Activated T-cell treated with anti-CD3 and anti-CD28 coated beads, Interleukin-2, amount 50 U/mL, for 72 hours (primary cell): Measurements from ENCODE around the gene NSG2. TPM values are rescaled to one million over a fixed set of nuclear protein-coding genes. Genes with fewer than 3 reads are reported as not detected.

Experiments
- ATAC-seq, 2 donors: fragments of 150-1000 bp; cut with Tn5 transposase; replicated peaks in 1 of 2; 2 replicates each; pipeline ENCODE4 v1.10.0; 2021; ENCODE audit warnings: moderate library complexity in 2 of 2, mild to moderate bottlenecking in 1 of 2
- DNase-seq, 2 donors: peaks; one replicate each; pipeline ENCODE4 v3.0.0; 2021 to 2022; ENCODE audit warnings: mixed read lengths in 1 of 2
- H3K27ac Mint-ChIP-seq: one replicate; pipeline ENCODE4 v1.8.0; 2022; ENCODE audit warnings: mild to moderate bottlenecking, moderate library complexity, mixed read lengths
- H3K27me3 Mint-ChIP-seq: one replicate; pipeline ENCODE4 v1.8.0; 2022; ENCODE audit warnings: low read depth, mixed read lengths
- H3K36me3 Mint-ChIP-seq, 2 donors: one replicate each; pipeline ENCODE4 v1.8.0; 2022; ENCODE audit warnings: mixed read lengths in 2 of 2, mild to moderate bottlenecking in 1 of 2; ENCODE audit not compliant: insufficient read depth in 2 of 2
- H3K4me1 Mint-ChIP-seq: one replicate; pipeline ENCODE4 v1.8.0; 2022; ENCODE audit warnings: low read depth, mixed read lengths
- H3K4me3 Mint-ChIP-seq, 2 donors: one replicate each; pipeline ENCODE4 v1.8.0; 2022; ENCODE audit warnings: mild to moderate bottlenecking in 2 of 2, mixed read lengths in 2 of 2, moderate library complexity in 2 of 2
- H3K9me3 Mint-ChIP-seq, 2 donors: one replicate each; pipeline ENCODE4 v1.8.0; 2022; ENCODE audit warnings: mixed read lengths in 2 of 2
- total RNA-seq, 2 donors: library from RNA; stranded (reverse); gene quantifications; one replicate each; pipeline ENCODE4 v1.2.3, GENCODE V29; 2022

The NSG2 gene
- total RNA-seq, 2 donors from 2014 or later = not detected

GRCh38 chr5:174044466-174045254 is 846 bp upstream of the NSG2 start:
- H3K27ac Mint-ChIP-seq = no peak overlapping the region
- H3K27me3 Mint-ChIP-seq = peaks cover 21% of the 10 kb centered on the region
- H3K9me3 Mint-ChIP-seq = no peaks in the 10 kb centered on the region
- no peaks in the 10 kb centered on the region for H3K36me3 Mint-ChIP-seq
- H3K4me3 Mint-ChIP-seq = no peak overlapping the region
- H3K4me1 Mint-ChIP-seq = no peaks in the 10 kb centered on the region
- DNase-seq = no peak
- ATAC-seq = no peak

GRCh38 chr5:174046558-174046957 is 1.1 kb downstream of the NSG2 start:
- DNase-seq = no peak
- peaks cover 21% of the 10 kb centered on the region for H3K27me3 Mint-ChIP-seq
- no peak for ATAC-seq
- H3K4me1 Mint-ChIP-seq = no peaks in the 10 kb centered on the region
- H3K27ac Mint-ChIP-seq = no peak overlapping the region
- H3K4me3 Mint-ChIP-seq = no peak overlapping the region
- H3K36me3 Mint-ChIP-seq = no peaks in the 10 kb centered on the region
- no peaks in the 10 kb centered on the region for H3K9me3 Mint-ChIP-seq

- ATAC-seq = no peak
- H3K36me3 Mint-ChIP-seq = no peaks in the 10 kb centered on the region
- no peaks in the 10 kb centered on the region for H3K9me3 Mint-ChIP-seq
- no peak overlapping the region for H3K4me3 Mint-ChIP-seq
- no peak for DNase-seq
- H3K27me3 Mint-ChIP-seq = peaks cover 21% of the 10 kb centered on the region
- H3K4me1 Mint-ChIP-seq = no peaks in the 10 kb centered on the region
- no peak overlapping the region for H3K27ac Mint-ChIP-seq
Measured at GRCh38 chr5:174047472-174048099, 2.1 kb downstream of the NSG2 start.

GRCh38 chr5:174052636-174053035 is 7.1 kb downstream of the NSG2 start:
- Mint-ChIP-seq H3K9me3 (no peaks in the 10 kb centered on the region), H3K27ac (no peak overlapping the region), H3K4me1 (no peaks in the 10 kb centered on the region), H3K36me3 (no peaks in the 10 kb centered on the region), H3K27me3 (peaks cover 10% of the 10 kb centered on the region), H3K4me3 (no peak overlapping the region)
- DNase-seq (no peak), ATAC-seq (no peak)

GRCh38 chr5:174053905-174054304 is 8.4 kb downstream of the NSG2 start:
- ATAC-seq (no peak), DNase-seq (no peak)
- H3K9me3 Mint-ChIP-seq = no peaks in the 10 kb centered on the region
- no peak overlapping the region for H3K4me3 Mint-ChIP-seq
- H3K27ac Mint-ChIP-seq = no peak overlapping the region
- H3K36me3 Mint-ChIP-seq = no peaks in the 10 kb centered on the region
- peaks cover 7% of the 10 kb centered on the region for H3K27me3 Mint-ChIP-seq
- H3K4me1 Mint-ChIP-seq = no peaks in the 10 kb centered on the region

GRCh38 chr5:174056064-174056847 is 10.8 kb downstream of the NSG2 start:
- peaks cover 7% of the 10 kb centered on the region for H3K27me3 Mint-ChIP-seq
- H3K36me3 Mint-ChIP-seq = no peaks in the 10 kb centered on the region
- DNase-seq (no peak), ATAC-seq (no peak)
- H3K4me3 Mint-ChIP-seq = no peak overlapping the region
- no peak overlapping the region for H3K27ac Mint-ChIP-seq
- H3K4me1 Mint-ChIP-seq = no peaks in the 10 kb centered on the region
- H3K9me3 Mint-ChIP-seq = no peaks in the 10 kb centered on the region

- H3K36me3 Mint-ChIP-seq = no peaks in the 10 kb centered on the region
- H3K4me1 Mint-ChIP-seq = no peaks in the 10 kb centered on the region
- H3K4me3 Mint-ChIP-seq = no peak overlapping the region
- no peaks in the 10 kb centered on the region for H3K9me3 Mint-ChIP-seq
- peaks cover 7% of the 10 kb centered on the region for H3K27me3 Mint-ChIP-seq
- ATAC-seq (no peak), DNase-seq (no peak)
- no peak overlapping the region for H3K27ac Mint-ChIP-seq
Measured at GRCh38 chr5:174057206-174057605, 11.7 kb downstream of the NSG2 start.

GRCh38 chr5:174058433-174059122 is 13.1 kb downstream of the NSG2 start:
- H3K4me1 Mint-ChIP-seq = no peaks in the 10 kb centered on the region
- ATAC-seq (no peak), DNase-seq (no peak)
- H3K27ac Mint-ChIP-seq = no peak overlapping the region
- no peaks in the 10 kb centered on the region for H3K36me3 Mint-ChIP-seq
- H3K4me3 Mint-ChIP-seq = no peak overlapping the region
- H3K9me3 Mint-ChIP-seq = no peaks in the 10 kb centered on the region
- H3K27me3 Mint-ChIP-seq = peaks cover 7% of the 10 kb centered on the region

- H3K4me3 Mint-ChIP-seq = no peak overlapping the region
- no peaks in the 10 kb centered on the region for H3K36me3 Mint-ChIP-seq
- H3K27me3 Mint-ChIP-seq = peaks cover 11% of the 10 kb centered on the region
- H3K27ac Mint-ChIP-seq = no peak overlapping the region
- H3K4me1 Mint-ChIP-seq = no peaks in the 10 kb centered on the region
- ATAC-seq (no peak), DNase-seq (no peak)
- H3K9me3 Mint-ChIP-seq = no peaks in the 10 kb centered on the region
Measured at GRCh38 chr5:174059247-174059646, 13.7 kb downstream of the NSG2 start.

GRCh38 chr5:174063082-174063756 is 17.7 kb downstream of the NSG2 start:
- no peaks in the 10 kb centered on the region for H3K4me1 Mint-ChIP-seq
- H3K27ac Mint-ChIP-seq = no peak overlapping the region
- no peaks in the 10 kb centered on the region for H3K9me3 Mint-ChIP-seq
- no peak overlapping the region for H3K4me3 Mint-ChIP-seq
- H3K27me3 Mint-ChIP-seq = peaks cover 14% of the 10 kb centered on the region
- H3K36me3 Mint-ChIP-seq = no peaks in the 10 kb centered on the region
- DNase-seq (no peak), ATAC-seq (no peak)

GRCh38 chr5:174064171-174064570 is 18.7 kb downstream of the NSG2 start:
- Mint-ChIP-seq H3K27me3 (peaks cover 14% of the 10 kb centered on the region), H3K9me3 (no peaks in the 10 kb centered on the region), H3K27ac (no peak overlapping the region), H3K36me3 (no peaks in the 10 kb centered on the region), H3K4me1 (no peaks in the 10 kb centered on the region), H3K4me3 (no peak overlapping the region)
- DNase-seq = no peak
- no peak for ATAC-seq

- ATAC-seq = no peak
- no peak for DNase-seq
- Mint-ChIP-seq H3K36me3 (no peaks in the 10 kb centered on the region), H3K9me3 (no peaks in the 10 kb centered on the region), H3K27ac (no peak overlapping the region), H3K4me3 (no peak overlapping the region), H3K27me3 (peaks cover 14% of the 10 kb centered on the region), H3K4me1 (no peaks in the 10 kb centered on the region)
Measured at GRCh38 chr5:174065528-174066197, 20.2 kb downstream of the NSG2 start.
